ENCODE results near the gene PALLD.

PALLD gene

DNA sequence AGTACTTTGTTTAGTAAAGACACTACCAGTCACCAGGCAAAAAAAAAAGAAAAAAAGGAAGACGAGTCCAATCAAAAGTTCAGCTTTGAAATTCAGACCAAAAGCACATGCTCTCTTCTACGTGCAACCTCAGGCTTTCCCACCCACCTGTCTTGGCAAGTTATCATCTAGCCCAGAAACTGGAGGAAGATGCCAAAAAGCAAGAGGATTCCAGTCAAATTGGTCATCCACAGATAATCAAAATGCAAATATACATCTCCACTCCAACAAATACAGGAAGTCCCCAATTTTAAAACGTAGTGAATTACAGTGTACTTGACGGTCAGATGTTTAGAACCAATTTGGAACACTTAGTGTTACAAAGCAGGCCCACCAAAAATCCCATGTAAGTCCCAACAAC is 96.5 kb downstream of the PALLD start:
- no peak for DNase-seq (ENCODE audit: low spot score)

DNA sequence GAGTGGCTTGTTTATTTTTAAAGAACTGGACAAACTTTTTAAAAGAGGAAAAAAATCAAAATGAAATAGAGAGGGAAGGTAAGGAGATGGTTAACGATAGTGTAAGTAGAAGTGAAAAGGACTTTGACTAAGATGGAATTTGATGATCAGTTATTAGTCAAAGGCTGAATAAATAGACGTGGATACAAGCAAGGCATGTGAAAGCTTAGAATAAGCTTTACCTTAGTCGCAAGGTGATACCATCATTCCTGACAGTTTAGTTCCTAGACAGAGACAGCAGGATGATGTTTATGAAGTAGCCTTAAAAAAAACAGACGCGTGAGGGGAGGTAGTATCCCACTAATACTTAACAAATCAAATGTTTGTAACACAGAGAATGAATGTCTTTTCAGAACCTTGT is 97.3 kb downstream of the PALLD start:
- no peak for DNase-seq (ENCODE audit: low spot score)

DNA sequence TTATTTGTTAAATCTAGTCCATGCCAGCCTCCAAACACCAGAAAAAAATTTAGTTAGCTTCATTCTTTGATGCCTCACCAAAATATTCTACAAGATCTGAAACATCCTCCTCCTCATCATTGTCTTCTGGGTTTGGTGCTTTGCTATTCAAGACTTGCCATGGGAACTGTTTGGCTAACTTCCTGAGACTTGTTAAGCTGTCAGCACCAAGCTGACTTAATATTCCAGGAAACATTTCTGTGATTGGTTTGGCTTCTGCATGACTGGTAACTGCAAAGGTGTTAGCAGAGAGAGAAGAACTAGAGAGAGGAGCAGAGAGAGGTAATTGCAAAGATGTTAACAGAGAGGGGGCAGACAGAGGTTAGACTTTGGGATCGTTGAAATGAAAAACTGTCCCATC is 101.3 kb downstream of the PALLD start:
- DNase-seq (ENCODE audit: low spot score) = no peak

- DNase-seq (ENCODE audit: low spot score) = no peak
Measured at GRCh38 chr4:168600796-168601583, 104.1 kb downstream of the PALLD start.

- DNase-seq (ENCODE audit: low spot score) = no peak
Measured at GRCh38 chr4:168601899-168602298, 105.0 kb downstream of the PALLD start.

DNA sequence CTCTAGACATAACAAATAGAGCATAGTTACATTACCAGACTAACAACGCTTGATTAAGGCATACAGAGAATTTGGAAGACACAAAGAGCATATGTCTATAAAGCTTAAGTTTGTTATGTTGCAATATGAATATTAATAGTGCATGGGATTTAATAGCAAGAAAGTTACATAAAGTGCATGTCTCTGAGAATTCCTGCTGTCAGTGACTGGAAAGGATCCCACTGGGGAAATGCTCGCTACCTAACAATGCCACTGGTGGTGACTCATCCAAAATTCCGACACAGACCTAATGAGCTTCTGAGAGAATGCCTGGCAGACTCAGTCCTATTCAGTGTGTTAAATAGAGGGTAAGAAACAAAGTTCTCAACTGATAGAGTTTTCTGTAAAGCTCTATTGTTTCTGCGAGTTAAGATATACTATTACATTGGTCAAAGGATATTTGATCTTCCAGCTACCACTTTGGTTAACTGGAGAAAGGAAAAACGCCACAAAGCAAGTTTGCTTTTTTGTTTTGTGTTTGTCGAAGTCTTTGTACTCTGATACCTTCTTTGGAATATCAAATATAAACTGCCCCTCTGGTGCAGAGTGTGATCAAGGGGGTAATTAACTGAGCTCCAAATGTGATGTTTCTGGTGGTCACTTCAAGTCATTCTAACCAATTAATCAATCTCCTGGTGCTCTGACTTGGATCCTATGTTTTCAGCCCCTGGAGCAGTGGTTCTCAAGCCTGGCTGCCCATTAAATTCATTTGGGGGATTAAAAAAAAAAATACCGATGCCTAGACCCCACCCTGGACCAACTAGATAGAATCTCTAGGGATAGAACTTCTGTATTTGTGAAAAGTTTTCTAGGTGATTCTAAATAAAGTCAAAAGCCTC is 107.9 kb downstream of the PALLD start:
- DNase-seq (ENCODE audit: low spot score) = no peak

DNA sequence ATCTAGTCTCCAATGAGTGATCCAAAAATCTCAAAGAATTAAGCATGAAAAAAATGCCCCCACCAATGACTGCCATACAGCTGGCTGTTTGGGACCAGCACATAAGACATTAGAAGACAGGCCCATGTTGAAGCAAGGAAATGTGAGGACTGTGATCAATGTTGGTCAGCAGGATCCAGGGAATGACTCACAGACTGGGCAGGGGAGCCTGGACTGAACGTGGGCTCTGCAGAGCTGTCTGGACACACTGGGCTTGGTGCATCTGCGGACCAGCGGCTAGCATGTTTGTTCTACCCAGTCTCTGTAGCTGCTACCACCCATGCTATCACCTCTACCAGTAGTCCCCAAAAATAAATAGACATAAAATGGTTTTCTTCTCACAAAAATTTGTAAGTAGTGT is 108.6 kb downstream of the PALLD start:
- no peak for DNase-seq (ENCODE audit: low spot score)

DNA sequence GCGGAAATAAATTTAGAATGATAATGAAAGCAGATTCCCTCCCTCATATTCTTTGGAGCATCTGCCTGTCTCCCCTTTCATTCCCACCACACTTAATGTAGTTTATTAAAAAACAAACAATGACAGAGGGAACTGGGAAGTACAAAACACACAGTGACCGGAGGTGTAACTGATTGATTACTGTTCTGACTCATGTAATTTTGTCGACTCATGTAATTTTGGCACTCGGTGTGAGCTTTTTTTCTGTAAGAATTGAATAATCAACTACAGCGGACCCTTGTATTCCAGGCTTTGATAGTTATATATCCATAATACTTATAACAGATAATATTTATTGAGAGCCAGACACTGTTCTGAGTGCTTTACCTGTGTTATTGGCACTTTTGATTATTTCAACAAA is 110.4 kb downstream of the PALLD start:
- DNase-seq (ENCODE audit: low spot score) = no peak

- DNase-seq (ENCODE audit: low spot score) = no peak
Measured at GRCh38 chr4:168608771-168609170, 111.9 kb downstream of the PALLD start.

GRCh38 chr4:168609369-168609768 is 112.5 kb downstream of the PALLD start:
- no peak for DNase-seq (ENCODE audit: low spot score)

DNA sequence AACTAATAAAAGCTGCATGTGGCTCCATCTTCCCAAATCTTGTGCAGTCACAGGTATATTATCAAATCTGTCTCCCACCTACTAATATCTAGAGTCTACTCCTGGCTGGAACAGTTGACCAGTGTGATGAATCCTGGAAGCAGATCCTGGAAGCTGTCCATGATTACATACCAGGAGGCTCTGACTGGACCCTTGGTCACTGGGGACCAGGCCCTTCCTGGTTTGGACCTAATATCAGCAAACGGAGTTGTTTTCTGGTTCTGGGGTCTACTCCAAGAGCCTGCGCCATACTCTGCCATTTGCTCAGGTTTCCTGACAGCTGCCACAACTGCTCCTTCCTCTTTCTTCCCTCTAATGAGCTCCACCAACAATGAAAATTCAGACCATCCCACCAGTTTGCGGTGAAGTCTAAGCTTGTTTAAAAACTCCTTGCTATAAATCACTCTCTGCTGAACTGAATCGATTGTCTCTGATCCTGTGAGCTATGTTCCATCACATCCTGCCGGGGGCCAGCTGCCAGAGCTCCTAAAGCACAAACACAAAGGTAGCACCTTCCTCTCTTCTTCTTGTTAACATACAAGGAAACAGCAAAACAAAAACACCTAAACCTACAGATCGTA is 114.2 kb downstream of the PALLD start:
- no peak for DNase-seq (ENCODE audit: low spot score)

DNA sequence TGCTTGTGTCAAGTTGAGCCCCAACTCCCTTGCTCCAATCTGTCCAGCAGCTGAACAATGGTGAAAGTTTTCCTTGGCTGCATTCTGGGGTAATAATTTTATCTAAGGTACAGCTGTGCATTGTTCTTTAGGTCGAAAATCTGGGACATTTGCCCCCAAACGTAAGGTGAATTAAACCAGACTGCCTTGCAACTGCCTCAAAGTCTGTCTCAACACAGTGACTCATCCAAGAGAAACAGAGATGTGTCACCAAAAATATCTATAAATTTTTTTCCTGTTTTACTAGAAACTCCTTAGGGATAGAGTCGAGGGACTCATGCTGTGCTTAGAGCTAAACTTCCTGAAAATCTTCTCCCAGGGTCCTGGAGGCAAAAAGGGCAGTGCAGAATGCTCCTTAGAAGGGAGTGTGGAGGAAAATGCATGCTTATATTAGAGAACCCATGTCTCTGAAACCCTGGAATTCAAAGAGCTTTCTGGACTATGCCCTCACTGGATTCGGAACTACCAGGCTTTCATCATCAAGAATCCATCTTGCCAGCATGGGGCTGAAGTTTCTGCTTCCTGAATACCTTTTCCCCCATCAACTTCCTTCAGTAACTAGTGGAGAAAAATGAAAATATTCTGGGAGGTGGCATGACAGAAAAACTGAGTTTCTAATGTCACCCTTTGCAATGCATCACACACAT is 115.7 kb downstream of the PALLD start:
- DNase-seq (ENCODE audit: low spot score) = no peak

GRCh38 chr4:168613869-168614268 is 117.0 kb downstream of the PALLD start:
- no peak for DNase-seq (ENCODE audit: low spot score)

DNA sequence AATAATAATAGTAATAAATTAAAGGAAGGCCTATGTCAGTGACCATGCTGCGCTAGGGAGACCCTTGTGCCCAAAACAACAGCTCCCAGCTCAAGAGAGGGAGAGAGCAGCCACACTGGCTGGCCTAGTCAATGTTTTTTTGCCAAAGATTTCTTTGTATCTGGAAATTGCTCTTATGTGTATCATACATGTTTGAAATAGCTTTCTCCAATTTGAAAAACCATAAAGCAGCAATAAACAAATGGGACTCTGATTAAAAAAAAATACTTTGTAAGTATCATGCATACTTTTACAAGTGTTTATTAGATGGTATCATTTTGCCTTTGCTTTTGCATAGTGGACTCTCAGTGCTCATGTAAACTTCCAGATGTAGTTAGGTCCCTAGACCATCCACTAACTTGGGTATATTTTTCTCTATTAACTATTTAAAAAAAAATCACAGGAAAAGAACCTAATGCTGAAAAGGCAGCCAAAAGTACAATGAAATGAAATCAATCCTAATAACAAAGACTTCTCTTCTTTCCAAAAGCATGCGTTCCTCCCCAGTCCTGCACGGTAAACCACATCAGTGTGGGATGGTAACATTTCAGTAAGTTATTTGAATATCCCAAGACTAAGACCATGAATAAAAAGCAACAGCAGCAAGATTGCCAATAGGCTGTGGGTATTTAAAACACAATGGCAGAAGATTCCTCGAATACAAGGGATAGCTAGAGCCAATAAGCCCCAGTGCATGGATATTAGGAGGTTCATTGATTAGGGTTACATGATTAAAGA is 117.6 kb downstream of the PALLD start:
- no peak for DNase-seq (ENCODE audit: low spot score)

DNA sequence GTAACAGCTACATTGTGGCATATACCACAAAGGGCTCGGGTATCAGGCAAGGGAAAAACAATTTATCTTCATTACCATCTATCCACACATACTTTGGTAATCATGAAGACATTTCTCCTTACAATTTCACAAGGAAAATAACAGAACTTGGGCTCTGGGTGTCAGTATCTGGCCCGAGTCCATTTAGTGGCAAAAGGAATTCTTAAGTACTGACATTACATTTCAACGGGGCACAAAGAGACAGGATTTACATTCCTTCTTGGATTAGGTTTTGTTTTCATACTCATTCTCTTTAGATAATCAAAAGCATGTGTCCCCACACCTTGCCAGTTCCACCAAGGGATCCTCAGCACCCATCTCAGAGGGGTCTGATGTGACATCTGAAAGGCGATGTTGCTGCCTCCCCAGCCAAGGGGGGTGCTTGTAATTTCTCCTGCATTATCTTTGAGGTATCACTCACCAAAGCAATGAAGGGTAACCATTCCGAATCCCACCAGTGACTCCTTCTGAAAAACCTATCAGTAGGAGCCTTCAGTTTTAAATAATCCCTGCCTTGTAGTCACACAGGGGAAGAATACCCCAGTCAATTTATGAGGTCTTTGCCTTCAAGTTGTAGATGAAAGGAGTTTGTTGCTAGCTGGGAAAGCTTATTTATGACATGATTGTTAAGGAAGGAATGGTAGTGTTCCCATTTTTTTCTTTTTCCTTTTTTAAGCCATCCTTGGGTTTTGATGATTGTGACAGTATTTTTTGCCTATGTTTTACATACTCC is 118.6 kb downstream of the PALLD start:
- DNase-seq (ENCODE audit: low spot score) = no peak

GRCh38 chr4:168618577-168619265 is 121.9 kb downstream of the PALLD start:
- DNase-seq (ENCODE audit: low spot score) = no peak

GRCh38 chr4:168619266-168619631 is 122.4 kb downstream of the PALLD start:
- DNase-seq (ENCODE audit: low spot score) = no peak

GRCh38 chr4:168621806-168622589 is 125.1 kb downstream of the PALLD start:
- DNase-seq (ENCODE audit: low spot score) = no peak

DNA sequence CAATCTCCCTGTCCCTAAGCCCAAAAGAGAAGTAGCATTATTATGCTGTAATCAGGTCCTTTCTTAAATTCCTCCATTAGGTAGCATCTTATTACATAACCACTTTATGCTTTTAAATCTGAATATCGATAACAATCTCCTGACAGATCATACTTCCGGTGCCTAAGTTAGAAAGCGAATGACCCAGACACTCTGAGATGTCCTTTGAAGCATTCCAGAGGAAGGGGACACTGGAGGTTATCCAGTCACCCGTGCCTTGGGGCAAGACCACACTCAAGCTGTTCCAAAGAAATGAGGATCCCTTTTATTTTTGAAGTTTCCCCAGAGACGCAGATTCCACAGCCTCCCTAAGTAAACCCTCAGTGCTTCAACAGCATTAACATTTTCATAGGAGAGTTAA is 125.7 kb downstream of the PALLD start:
- DNase-seq (ENCODE audit: low spot score) = no peak
